GM18517 (cell line): ENCODE data around the gene GREM1.

Experiments
- ATAC-seq: cut with Tn5 transposase; IDR thresholded peaks from one replicate; pipeline ENCODE4 v1.9.1; 2021; ENCODE audit warnings: mild to moderate bottlenecking, moderate library complexity; ENCODE audit not compliant: unreplicated experiment

Gene GREM1

DNA sequence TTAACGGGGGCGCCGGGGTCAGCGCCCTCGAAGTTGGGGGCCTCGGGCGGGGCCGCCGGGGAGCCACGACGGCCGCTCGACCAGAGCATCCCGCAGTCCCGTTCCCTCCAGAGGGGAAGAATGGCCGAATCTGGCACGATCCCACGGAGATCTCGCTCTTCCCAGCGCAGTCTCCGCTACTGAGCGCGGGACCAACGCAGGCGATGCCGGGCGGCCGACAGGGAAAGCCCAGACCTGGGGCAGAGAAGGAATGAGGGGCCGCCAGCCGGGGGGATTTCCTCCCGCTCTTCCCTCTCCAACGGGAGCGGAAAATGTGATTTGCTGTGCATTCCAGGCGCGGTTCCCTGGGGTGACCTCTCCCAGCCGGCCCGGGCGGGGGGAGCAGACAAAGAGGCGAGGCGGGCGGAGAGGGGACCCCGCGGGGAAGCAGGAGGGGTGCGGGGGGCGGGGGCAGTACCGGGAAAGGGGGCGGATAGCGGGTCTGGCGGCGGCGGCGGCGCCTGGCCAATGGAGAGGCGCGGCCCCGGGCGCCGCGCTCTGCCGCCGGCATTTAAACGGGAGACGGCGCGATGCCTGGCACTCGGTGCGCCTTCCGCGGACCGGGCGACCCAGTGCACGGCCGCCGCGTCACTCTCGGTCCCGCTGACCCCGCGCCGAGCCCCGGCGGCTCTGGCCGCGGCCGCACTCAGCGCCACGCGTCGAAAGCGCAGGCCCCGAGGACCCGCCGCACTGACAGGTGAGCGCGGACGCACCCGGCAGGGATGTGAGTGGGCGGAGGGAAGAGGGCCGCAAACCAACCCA is at the start of gene GREM1:
Gene GREM1 (plus strand): TSS at position 579 of the 801 bp plus-strand sequence. CDS start 12,687 bp downstream, outside the sequence.
- ATAC-seq: no peak

DNA sequence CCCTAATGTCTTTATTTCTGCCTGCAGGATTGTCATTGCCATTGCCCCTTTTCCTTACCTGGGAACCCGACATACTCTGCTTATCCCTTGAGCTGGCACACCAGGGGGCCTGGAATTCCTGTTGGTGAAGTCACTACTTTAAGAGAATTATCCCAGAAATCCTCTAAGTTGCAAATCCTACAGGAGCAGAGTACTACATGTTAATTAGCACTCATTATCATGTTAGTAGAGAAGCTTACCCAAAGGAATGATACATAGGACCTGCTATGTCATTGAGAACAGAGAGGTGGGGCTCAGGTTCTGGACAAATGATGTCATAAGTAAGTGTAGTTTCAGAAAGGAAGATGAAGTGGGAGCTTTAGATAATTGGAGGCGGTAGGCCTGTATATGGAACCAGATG is 48.9 kb upstream of the GREM1 start:
- no peak for ATAC-seq

DNA sequence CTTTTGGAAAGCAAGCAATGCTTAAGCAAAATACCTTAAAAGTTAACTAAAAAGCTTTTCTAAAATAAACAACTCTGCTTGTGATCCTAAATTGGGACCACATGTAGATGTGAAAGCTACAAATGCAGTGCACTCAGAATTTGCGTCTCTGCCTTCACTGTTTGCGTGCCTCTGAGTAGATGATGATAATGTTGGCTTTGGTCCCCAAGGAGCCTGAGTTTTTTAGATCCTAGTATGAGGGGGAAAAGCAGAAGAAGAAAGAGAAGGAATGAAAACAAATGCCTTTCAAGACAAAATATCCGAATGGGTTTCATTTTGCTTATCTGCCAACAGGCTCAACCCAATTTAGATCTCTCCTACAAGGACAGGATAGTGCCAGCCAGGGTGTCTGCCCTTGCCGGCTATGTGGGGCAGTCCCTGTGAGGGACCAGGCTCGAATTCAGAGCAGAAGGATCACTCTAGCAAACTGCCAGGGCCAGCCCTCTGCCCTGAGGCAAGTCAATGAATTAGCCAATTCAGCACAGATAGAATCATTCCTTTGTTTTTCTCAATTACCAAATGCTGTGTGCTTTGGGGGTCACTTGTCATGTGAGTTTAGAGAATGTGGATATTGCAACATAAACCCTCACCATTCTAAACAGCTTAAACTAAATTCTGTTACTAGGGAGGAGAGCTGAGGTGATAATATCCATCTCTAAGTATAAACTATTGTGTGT is 47.8 kb upstream of the GREM1 start:
- no peak for ATAC-seq

DNA sequence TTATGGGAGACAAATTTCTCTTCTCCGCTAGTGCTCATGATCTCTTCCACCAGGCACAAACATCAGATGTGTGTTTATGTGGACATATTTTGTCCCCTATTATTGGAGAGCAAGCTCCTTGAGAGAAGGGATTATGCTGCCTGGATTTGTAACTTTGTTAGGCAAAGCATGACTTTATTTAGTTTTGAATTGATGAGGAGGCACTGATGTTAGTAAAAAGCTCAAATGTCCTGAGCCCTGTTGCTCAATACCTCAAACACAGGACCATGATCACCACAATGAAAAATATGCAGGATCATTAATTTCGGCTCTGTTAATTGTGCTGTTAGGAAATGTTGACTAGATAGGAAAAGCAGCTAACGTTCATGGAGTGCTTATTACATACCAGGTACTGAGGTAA is 47.2 kb upstream of the GREM1 start:
- no peak for ATAC-seq

DNA sequence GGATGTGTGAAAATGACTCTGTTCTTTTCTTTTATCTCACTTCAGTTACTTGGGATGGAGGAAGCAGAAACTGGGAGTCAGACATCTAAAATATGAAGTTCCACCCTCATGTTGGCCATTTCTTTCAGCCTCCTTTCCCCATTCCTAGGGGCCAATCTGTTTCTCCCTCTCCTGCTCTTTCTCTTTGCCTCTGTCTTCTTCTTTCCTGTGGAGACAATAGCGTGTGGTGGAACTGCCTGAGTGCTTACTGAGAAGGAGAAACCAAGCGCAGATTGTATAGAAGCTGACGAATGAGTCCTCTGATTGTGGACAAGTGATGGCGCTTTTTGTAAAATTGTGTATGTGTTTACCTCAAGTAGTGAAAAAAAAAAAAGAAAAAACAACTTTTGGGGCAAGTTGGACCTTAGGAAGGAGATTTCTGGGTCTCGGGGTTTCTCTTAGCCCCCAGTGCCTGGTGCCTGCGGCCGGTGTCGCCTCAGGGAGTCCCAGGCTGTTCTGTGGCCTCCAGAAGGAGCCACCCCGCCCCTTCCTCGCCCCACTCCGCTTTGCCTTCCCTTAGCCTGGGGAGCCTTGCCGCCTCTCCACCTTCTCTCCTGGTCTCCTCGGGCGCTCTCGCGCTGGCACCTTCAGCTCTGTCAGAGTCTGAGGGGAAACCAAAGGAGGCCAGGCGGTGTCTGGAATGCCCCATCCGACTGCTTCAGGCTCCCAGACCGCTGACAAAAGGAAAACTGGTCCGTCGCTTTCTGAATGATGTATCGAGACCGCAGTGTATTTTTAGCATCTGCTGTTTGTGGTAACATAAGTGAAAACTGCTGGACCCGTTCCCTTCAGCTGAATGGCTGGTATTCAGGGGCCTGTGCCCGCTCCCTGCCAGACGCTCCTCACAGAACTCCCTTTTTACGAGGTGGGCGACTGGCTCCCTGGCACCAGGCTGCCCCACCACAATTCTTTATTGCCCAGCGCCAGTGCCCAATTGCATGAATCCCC is 46.2 kb upstream of the GREM1 start:
- no peak for ATAC-seq

DNA sequence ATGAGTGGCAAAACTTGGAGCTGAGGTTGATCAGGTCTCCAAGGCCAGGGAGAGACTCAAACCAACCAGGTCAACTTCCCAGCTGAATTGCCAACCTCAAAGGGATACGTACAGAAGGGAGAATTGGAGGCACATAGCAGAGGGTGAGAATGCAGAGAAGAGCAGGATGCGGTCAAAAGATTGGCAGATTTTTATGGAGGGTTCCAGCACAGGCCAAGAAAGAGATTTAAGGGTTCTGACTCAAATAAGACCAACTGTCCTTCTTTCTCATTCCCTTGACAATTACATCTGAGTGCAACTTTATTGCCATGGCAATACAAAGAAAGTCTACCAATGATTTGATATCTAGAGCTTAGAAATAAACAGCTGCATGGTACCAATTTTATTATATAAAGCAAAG is 43.1 kb upstream of the GREM1 start:
- no peak for ATAC-seq

DNA sequence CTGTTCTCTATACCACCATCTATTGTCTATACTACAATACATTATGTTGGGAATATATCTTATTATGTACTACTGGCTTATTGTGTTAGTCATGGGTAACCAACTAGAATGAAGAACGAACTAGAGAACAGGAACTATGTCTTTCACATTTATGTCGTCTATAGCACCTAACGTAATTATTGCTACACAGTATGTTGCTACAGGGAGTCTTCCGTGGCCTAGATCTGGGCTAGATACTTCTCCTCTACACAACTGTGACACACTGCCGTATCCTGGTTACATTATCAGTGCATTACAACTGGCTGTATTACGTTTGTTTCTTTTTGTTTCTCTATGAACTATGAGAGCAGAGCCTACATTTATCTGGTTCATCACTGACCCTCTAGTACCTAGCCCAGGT is 42.3 kb upstream of the GREM1 start:
- ATAC-seq: no peak

DNA sequence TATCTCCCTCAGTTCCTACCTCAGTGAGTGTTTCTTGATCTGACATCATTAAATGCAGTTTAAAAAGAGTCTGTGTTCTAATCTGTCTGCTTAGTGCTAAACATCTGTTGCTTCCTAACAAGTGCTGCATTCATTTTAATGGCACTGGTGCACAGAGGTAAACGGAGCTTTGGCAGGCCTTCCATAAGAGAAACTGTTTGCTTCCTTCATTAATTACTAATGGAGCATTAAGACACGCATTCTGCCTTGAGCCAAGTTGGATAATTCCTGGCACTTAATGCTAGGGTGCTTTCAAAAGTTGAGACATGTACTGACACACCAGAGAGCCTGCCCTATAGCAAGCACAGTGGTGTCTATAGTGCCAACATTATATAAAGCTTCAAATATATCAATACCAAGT is 41.6 kb upstream of the GREM1 start:
- ATAC-seq: no peak

DNA sequence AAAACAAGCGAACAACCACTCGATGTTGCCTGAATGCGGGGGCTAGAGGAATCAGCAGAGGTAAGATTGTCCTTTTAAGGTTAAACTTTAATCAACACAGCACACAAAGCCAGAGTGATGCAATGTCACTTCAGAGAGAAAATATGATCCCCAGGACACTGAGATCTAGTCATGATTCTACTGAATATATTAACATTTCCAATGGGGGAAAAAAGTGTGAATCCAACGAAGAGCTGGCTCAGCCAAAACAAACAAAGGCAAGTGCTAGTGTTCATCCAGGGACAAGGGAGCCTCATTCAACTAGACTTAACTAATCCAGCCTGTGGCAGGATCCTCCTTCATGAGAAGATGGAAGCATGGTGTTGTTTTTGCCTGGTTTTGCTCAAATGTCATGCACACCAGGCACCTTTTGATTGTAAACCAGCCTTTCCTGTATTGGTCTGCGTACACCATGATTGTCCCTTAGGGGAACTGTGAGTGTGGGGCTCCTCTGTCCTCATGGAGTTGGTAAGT is 40.5 kb upstream of the GREM1 start:
- no peak for ATAC-seq

DNA sequence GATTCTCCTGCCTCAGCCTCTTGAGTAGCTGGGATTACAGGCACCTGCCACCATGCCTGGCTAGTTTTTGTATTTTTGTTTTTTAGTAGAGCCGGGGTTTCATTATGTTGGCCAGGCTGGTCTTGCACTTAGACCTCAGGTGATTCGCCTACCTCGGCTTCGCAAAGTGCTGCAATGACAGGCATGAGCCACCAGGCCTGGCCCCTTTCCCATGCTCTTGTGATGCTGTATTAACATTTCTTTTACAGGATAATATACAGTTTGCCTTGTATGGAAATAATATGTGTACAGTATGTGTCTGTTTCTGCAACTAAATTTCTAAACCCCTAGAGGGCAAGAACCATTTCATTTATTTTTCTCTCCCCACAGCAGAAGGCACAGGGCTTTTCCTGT is 38.5 kb upstream of the GREM1 start:
- ATAC-seq: no peak

DNA sequence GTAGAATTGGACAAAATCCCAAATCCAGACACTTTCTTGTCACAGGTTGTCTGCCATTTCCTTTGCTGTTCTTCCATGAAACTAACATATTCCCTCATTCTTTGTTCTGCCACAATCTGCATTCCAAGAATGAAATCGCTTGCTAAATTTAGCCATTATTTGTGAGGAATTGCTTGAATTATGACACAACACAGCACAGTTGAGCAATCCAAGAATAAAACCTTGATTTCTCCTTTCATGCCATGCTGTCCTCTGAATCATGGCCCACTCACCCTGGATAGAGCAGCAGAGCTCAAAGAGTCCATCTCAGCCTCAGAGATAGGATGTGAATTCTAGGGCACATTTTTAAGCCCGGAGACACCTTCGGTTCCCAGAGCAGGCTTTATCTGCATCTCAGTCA is 35.2 kb upstream of the GREM1 start:
- no peak for ATAC-seq

DNA sequence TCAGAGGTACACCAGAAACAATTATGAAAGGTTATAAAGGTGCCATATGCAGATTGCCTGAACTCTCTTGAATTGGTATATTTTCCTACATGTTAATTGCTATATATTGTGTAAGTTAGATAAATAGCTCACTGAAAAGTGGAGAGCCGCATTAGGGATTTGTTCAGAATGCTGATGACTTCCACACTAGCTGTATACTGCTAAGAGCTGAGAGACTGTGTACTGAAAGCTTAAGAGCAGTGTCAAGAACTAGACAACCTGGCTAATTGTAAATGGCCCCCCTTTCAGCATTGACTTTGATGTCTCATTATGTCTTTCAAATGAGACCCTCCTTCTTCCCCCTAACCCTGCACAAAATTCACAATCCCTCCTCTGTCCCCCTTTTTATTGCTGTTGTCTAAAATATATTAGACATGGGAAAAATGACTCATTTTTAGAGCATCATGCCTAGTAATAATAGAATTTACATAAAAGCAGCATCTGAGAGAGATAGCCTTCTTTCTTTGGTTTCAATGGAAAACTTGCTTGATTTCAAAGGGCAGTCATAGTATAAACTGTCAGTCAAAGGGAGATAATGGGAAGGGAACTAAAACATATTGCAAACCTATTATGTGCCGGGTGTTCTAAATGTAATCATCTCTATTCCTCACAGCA is 34.7 kb upstream of the GREM1 start:
- no peak for ATAC-seq

DNA sequence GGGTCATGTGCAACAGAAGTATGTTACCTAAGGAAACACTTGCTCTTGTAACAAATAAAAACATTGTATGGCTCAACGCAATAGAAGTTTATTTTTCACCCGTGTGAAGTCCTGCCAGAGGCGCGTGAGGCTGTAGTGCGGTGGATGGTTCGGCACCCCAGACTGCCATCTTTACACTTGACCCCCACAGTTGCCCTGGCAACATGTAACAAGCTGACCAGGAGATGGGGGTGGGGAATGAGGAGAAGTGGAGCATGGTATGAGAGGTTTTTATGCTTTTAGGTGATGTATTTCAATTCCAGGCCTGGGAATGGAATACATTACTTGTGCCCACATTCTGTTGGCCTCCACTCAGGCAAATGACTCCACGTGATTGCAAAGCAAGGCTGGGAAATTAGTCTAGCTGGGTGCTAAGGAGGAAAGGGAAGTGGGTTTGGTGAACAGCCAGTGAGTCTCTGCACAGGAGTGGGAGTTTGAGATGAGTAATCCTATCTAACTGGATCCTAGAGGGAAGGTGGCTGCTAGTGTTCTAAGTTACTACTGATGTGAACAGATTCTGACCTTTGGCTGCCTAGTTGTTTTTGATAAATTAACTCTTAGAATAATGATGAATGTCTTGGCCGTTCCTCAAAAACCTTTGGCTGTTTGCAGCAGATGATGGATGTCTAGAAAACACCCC is 33.8 kb upstream of the GREM1 start:
- ATAC-seq: no peak

DNA sequence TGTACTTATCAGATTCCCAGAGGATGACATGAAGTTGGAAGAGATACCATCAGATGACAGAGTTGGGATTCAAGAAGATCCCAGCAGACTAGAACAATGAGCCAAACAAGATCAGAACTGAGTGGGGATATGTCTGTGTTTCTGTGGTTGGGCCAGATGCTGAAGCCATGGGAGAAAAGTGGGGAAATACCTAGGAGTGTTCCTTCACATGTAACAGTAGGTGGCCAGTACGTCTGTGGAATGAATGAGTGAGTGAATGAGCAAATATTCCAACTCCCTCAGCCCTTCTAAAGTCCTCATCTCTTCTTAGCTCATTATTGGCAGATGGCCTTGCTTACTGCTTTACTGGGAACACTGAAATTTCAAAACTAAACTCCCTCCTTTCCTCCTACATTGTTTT is 32.2 kb upstream of the GREM1 start:
- ATAC-seq: no peak

DNA sequence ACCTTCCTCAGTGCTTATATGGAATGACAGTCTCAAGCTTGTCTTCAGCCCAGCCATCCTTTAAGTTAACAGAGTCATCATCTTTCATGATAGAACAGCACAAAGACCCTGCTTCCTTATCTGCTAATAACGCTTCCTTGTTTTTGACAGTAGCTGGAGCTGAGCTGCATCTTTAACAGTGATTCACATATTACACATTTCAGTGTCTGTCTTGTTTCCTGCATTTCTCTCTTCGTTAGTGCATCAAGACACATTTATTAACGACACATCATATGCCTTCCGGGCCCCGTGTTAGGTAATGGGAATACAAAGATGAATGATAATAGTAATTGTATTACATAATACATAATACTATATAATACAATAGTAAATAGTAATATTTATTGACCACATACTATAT is 30.2 kb upstream of the GREM1 start:
- ATAC-seq: no peak

DNA sequence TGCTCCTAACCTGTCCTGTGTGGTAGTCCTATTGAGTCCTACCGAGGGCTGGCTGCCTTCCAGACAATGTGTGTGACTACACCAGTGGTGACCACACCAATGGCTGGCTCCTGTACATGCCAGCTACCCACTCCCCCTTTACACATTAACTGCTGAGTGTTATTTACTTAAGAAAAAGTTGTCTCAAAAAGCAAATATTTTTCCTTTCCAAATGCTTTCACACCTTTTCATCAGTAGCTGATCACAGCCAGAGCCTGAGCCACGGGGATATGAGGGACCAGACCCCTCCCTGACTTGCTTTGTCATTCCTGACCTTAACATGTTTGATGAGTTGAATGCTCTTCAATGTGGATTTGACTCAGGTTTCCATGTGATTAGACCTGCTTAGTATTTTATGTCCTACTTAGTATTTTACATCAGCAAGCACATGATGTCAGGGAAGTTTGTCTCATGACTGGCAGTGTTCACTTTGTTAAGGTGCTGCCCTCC is 29.6 kb upstream of the GREM1 start:
- no peak for ATAC-seq

DNA sequence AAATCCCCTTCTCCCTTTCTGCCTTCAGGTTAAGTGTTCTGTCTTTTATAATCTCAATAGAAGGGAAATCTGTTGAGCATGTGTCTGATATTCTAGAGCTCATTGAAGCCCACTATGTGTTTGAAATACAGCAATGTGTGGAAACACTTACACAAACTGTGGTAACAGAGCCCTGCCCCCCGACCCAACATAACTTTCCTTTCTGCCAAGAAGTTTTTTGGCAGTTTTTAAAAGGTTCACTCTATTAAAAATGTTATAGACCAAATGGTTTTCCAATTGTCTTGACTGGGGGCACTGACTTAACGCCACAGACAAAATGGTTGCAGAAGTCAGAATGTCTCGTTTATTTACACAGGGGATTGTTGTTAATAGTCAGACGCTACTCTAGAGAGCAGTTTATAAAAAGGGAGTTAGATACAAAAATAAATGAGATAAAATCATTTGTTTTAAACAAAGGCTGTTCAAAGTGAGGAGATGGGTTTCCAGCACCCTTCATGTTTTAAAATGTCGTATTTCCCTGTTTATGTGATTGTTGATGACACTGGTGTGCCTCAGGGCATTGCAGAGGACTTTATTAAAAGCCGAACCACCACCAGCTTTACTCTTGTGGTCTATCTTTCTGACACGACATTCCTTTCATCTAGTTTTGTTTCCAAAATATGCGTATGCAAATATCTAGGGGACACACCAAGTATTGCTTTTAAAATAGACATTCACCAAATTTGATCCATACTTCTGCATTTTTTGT is 26.7 kb upstream of the GREM1 start:
- ATAC-seq: no peak

DNA sequence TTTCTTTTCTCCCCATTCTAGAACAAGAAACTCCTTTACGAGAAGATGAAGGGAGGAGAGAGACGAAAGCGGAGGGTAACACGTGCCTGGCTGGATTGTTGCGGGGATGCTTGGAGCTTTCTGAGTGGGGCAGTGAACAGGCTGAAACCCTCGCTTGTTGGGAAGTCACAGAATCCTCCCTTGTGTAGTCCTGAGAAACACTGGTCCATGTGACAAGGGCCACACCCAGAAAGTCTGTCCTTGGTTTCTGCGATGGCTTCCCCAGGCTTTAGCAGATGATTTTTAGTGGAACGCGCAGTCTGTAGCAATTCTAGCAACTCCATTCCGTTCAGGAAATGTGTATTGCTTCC is 26.1 kb upstream of the GREM1 start:
- no peak for ATAC-seq

DNA sequence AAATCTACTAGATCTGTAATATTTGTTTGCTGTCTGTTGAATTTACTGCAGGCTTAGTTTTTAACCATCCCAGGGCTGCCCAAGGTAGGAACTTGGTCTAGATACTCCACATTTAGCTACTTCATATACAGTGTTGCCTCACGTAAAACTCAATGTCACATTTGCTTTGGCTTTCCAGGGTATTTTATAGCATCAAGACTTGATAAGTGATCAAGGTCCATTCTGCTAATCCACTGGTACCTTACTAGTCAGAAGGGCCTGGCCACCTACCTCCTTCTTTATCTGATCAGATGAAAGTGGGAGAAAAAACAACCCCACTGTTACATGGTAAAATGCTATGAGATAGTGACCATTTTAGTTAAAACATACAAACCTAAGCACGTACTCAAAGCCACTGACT is 25.5 kb upstream of the GREM1 start:
- no peak for ATAC-seq
